ENCODE measurements around the gene ZNF341. TPM values are rescaled to one million over a fixed set of nuclear protein-coding genes. Genes with fewer than 3 reads are reported as not detected.

The ZNF341 gene
- total RNA-seq, 1 experiment from 2014 or later = 7.7 TPM

DNA sequence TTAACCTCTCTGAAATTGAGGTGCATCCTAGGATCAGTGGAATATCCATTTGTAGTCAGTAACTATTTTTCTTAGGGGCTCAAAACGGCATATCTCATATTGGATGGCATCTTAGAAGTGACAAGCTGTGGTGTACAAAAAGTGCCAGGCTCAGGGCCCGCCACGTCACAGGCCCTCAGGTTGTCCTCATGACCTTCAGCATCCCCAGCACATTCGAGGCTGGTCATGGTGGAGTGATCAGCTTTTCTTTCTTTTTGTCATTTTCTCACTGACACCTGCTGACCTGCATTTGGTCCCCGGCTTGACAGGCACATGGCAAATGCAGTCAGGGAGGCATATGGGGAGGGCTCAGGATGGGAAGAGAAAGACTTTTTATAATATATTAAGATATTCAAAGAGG lies 38.5 kb upstream of the ZNF341 start:
- no TSS peak for BruUV-seq (replicated peaks)
- ATAC-seq = no peak
- Histone ChIP-seq H3K9me3 (ENCODE audit: control insufficient read depth, insufficient read depth, low read depth, low read length) (no peaks in the 10 kb centered on the region), H3K27me3 (ENCODE audit: control insufficient read depth, insufficient read depth, low read length) (no peaks in the 10 kb centered on the region), H3K36me3 (ENCODE audit: control insufficient read depth, insufficient read depth, low read length) (no peaks in the 10 kb centered on the region), H3K27ac (ENCODE audit: low read length) (no peak overlapping the region), H3K4me3 (ENCODE audit: low read depth in 2 of 2, low read length in 2 of 2) (no peak overlapping the region), H3K4me1 (ENCODE audit: control insufficient read depth, insufficient read depth, low read length) (no peaks in the 10 kb centered on the region)
- CTCF ChIA-PET = interaction anchor here (0.6 kb wide), 1 partner anchor 242 kb away, joined by 3 read pairs; no protein-coding TSS in a partner anchor
- POLR2A ChIA-PET = no interaction called here
- DNase-seq (ENCODE audit: low read depth, low spot score) = no peak
- in situ Hi-C loops (cut with HindIII; ENCODE audit: low pct_unique_long_range_greater_than_20kb, low sequenced_read_pairs) (no loop called here), intact Hi-C loops (cut with micrococcal nuclease; ENCODE audit: unreplicated experiment) (no loop called here)
- TF ChIP-seq, protein P1, sequence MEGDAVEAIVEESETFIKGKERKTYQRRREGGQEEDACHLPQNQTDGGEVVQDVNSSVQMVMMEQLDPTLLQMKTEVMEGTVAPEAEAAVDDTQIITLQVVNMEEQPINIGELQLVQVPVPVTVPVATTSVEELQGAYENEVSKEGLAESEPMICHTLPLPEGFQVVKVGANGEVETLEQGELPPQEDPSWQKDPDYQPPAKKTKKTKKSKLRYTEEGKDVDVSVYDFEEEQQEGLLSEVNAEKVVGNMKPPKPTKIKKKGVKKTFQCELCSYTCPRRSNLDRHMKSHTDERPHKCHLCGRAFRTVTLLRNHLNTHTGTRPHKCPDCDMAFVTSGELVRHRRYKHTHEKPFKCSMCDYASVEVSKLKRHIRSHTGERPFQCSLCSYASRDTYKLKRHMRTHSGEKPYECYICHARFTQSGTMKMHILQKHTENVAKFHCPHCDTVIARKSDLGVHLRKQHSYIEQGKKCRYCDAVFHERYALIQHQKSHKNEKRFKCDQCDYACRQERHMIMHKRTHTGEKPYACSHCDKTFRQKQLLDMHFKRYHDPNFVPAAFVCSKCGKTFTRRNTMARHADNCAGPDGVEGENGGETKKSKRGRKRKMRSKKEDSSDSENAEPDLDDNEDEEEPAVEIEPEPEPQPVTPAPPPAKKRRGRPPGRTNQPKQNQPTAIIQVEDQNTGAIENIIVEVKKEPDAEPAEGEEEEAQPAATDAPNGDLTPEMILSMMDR (IDR thresholded peaks at IDR 0.05) = no peak
- TF ChIP-seq, protein P2, sequence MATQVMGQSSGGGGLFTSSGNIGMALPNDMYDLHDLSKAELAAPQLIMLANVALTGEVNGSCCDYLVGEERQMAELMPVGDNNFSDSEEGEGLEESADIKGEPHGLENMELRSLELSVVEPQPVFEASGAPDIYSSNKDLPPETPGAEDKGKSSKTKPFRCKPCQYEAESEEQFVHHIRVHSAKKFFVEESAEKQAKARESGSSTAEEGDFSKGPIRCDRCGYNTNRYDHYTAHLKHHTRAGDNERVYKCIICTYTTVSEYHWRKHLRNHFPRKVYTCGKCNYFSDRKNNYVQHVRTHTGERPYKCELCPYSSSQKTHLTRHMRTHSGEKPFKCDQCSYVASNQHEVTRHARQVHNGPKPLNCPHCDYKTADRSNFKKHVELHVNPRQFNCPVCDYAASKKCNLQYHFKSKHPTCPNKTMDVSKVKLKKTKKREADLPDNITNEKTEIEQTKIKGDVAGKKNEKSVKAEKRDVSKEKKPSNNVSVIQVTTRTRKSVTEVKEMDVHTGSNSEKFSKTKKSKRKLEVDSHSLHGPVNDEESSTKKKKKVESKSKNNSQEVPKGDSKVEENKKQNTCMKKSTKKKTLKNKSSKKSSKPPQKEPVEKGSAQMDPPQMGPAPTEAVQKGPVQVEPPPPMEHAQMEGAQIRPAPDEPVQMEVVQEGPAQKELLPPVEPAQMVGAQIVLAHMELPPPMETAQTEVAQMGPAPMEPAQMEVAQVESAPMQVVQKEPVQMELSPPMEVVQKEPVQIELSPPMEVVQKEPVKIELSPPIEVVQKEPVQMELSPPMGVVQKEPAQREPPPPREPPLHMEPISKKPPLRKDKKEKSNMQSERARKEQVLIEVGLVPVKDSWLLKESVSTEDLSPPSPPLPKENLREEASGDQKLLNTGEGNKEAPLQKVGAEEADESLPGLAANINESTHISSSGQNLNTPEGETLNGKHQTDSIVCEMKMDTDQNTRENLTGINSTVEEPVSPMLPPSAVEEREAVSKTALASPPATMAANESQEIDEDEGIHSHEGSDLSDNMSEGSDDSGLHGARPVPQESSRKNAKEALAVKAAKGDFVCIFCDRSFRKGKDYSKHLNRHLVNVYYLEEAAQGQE (IDR thresholded peaks at IDR 0.05; ENCODE audit: insufficient read depth in 1 of 2, low read depth in 2 of 2, low read length in 1 of 2) = no peak
- TF ChIP-seq TCF7L2 (IDR thresholded peaks at IDR 0.05; ENCODE audit: low read depth, low read length) = no peak
- no peak for TF ChIP-seq SIN3A (IDR thresholded peaks at IDR 0.05; ENCODE audit: borderline replicate concordance, insufficient read depth, low read depth, low read length)
- no peak for TF ChIP-seq POLR2AphosphoS5 (IDR thresholded peaks at IDR 0.05; ENCODE audit: low read depth, low read length)

DNA sequence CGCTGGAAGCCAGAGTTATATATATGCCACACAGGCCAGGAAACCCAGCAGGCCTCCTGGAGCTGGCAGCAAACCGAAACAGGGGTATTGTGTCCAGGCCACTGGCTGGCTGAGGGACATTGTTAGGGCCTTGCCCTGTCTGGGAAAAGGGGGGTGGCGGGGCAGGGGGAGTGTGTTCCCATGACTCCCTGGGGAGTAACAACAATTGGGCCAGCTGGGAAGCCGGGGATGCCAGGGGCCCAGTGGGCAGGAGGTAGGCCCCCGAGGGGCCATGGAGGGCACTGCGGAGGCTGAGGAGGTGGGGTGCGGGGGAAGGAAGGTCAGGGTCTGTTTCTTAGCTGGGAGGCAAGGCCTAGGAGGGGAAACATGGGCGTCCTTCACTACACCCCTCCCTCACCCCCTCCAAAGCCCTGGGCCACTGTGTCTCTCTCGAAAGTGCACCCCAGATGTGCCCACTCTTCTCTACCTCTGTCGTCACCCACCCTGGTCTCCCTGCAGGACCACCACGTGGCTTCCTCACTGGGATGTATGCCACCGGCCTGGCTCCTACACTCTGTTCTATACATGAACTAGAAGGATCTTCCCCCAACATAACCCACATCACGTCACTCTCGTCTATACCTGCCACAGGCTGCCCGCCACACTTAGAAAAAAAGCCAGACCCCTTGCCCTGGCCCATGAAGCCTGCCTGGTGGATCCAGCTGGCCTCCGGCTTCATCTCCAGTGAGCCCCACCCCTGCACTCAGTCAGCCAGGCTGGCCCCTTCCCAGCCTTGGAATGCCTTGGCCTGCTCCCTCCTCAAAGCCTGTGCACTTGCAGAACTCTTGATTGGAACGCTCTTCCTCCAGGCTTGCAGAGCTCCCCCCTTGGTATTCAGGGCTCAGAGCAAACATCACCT lies 37.8 kb upstream of the ZNF341 start:
- no peaks in the 10 kb centered on the region for H3K9me3 ChIP-seq (ENCODE audit: control insufficient read depth, insufficient read depth, low read depth, low read length)
- no peaks in the 10 kb centered on the region for H3K4me1 ChIP-seq (ENCODE audit: control insufficient read depth, insufficient read depth, low read length)
- H3K27me3 ChIP-seq (ENCODE audit: control insufficient read depth, insufficient read depth, low read length) = no peaks in the 10 kb centered on the region
- DNase-seq (ENCODE audit: low read depth, low spot score) (no peak), ATAC-seq (peak; percentile 46; the same call in 1 of the 2 replicates)
- no peak overlapping the region for H3K4me3 ChIP-seq (ENCODE audit: low read depth in 2 of 2, low read length in 2 of 2)
- no TSS peak for BruUV-seq (replicated peaks)
- intact Hi-C loops (cut with micrococcal nuclease; ENCODE audit: unreplicated experiment) (no loop called here), in situ Hi-C loops (cut with HindIII; ENCODE audit: low pct_unique_long_range_greater_than_20kb, low sequenced_read_pairs) (no loop called here)
- no peak for TF ChIP-seq TCF7L2 (IDR thresholded peaks at IDR 0.05; ENCODE audit: low read depth, low read length)
- TF ChIP-seq, protein P2 (IDR thresholded peaks at IDR 0.05; ENCODE audit: insufficient read depth in 1 of 2, low read depth in 2 of 2, low read length in 1 of 2) = no peak
- no peak for TF ChIP-seq SIN3A (IDR thresholded peaks at IDR 0.05; ENCODE audit: borderline replicate concordance, insufficient read depth, low read depth, low read length)
- no peak for TF ChIP-seq POLR2AphosphoS5 (IDR thresholded peaks at IDR 0.05; ENCODE audit: low read depth, low read length)
- TF ChIP-seq, protein P1 (IDR thresholded peaks at IDR 0.05) = no peak
- H3K27ac ChIP-seq (ENCODE audit: low read length) = no peak overlapping the region
- CTCF ChIA-PET = interaction anchor here (0.6 kb wide), 1 partner anchor 241 kb away, joined by 3 read pairs; no protein-coding TSS in a partner anchor
- H3K36me3 ChIP-seq (ENCODE audit: control insufficient read depth, insufficient read depth, low read length) = no peaks in the 10 kb centered on the region
- POLR2A ChIA-PET = no interaction called here
